Measurements from ENCODE around the gene IRF3.

IRF3 gene

GRCh38 chr19:49687566-49688316, 22.1 kb upstream of the IRF3 start:
- no peak for DNase-seq (ENCODE audit: low spot score)

GRCh38 chr19:49687150-49687549, 21.5 kb upstream of the IRF3 start:
- no peak for DNase-seq (ENCODE audit: low spot score)

- no peak for DNase-seq (ENCODE audit: low spot score)
These were observed 20.9 kb upstream of the IRF3 start for GRCh38 chr19:49686503-49687088.

- no peak for DNase-seq (ENCODE audit: low spot score)
These were observed 20.2 kb upstream of the IRF3 start for GRCh38 chr19:49685845-49686332.

GRCh38 chr19:49684983-49685553, 19.4 kb upstream of the IRF3 start:
- DNase-seq (ENCODE audit: low spot score): no peak

- no peak for DNase-seq (ENCODE audit: low spot score)
These were observed 18.8 kb upstream of the IRF3 start for GRCh38 chr19:49684251-49684982.

GRCh38 chr19:49683814-49684250, 18.2 kb upstream of the IRF3 start:
- DNase-seq (ENCODE audit: low spot score): no peak

- DNase-seq (ENCODE audit: low spot score): no peak
These were observed 16.6 kb upstream of the IRF3 start for GRCh38 chr19:49682274-49682673.

- no peak for DNase-seq (ENCODE audit: low spot score)
These were observed 16.2 kb upstream of the IRF3 start for GRCh38 chr19:49681830-49682229.

GRCh38 chr19:49680421-49681351, 15.0 kb upstream of the IRF3 start:
- peak; percentile 93 for DNase-seq (ENCODE audit: low spot score)

GRCh38 chr19:49679771-49680413, 14.2 kb upstream of the IRF3 start:
- no peak for DNase-seq (ENCODE audit: low spot score)

- no peak for DNase-seq (ENCODE audit: low spot score)
These were observed 13.5 kb upstream of the IRF3 start for GRCh38 chr19:49678985-49679770.

GRCh38 chr19:49677901-49678674, 12.4 kb upstream of the IRF3 start:
- peak; percentile 80 for DNase-seq (ENCODE audit: low spot score)

GRCh38 chr19:49677231-49677900, 11.7 kb upstream of the IRF3 start, which contains the start of gene PRMT1:
Gene PRMT1, plus strand, starts transcription at chr19:49677271. Its CDS starts 10 bp downstream, at chr19:49677281.
- no peak for DNase-seq (ENCODE audit: low spot score)

- peak; percentile 100 for DNase-seq (ENCODE audit: low spot score)
These were observed 11.2 kb upstream of the IRF3 start for GRCh38 chr19:49676784-49677230.

- no peak for DNase-seq (ENCODE audit: low spot score)
These were observed 10.6 kb upstream of the IRF3 start for GRCh38 chr19:49676136-49676783.

- DNase-seq (ENCODE audit: low spot score): peak; percentile 76
These were observed 6.7 kb upstream of the IRF3 start for GRCh38 chr19:49672131-49672919.

Measured in CD4-positive, alpha-beta T cell treated with Interleukin-2 at 100 ng/mL for 4 hours (primary cell).